Calu3 (cell line): ENCODE measurements around the gene TSPAN18. TPM values are rescaled to one million over a fixed set of nuclear protein-coding genes. Genes with fewer than 3 reads are reported as not detected.
A peak's percentile ranks its signal among the peaks of the same experiment; 100 is the strongest.

Experiments used
- BruUV-seq: library from RNA; stranded (reverse); fragments of 400-500 nt; replicated peaks from 2 replicates; lab custom pipeline; 2021; lab: Mats Ljungman, UMichigan
- CTCF ChIA-PET: fragments of 300-600 bp; sonication (Branson Sonifier 250); formaldehyde crosslinking; loops from one replicate; lab custom pipeline; 2022; ENCODE audit warnings: antibody characterized with exemption; lab: Charles Lee
- DNase-seq: peaks from one replicate; pipeline ENCODE4 v3.0.0; 2022
- H3K27ac Mint-ChIP-seq: one replicate; pipeline ENCODE4 v1.8.0; 2022; ENCODE audit warnings: mixed read lengths; ENCODE audit not compliant: unreplicated experiment
- H3K27me3 Mint-ChIP-seq: one replicate; pipeline ENCODE4 v1.8.0; 2022; ENCODE audit warnings: mixed read lengths; ENCODE audit not compliant: unreplicated experiment
- H3K36me3 Mint-ChIP-seq: one replicate; pipeline ENCODE4 v1.8.0; 2022; ENCODE audit warnings: mild to moderate bottlenecking, moderate library complexity, mixed read lengths; ENCODE audit not compliant: insufficient read depth, unreplicated experiment
- H3K4me1 Mint-ChIP-seq: one replicate; pipeline ENCODE4 v1.8.0; 2022; ENCODE audit warnings: mild to moderate bottlenecking, low read depth, mixed read lengths; ENCODE audit not compliant: unreplicated experiment
- H3K4me3 Mint-ChIP-seq: one replicate; pipeline ENCODE4 v1.8.0; 2022; ENCODE audit warnings: mild to moderate bottlenecking, low read depth, moderate library complexity, mixed read lengths; ENCODE audit not compliant: unreplicated experiment
- H3K9me3 Mint-ChIP-seq: one replicate; pipeline ENCODE4 v1.8.0; 2022; ENCODE audit warnings: low read depth, mixed read lengths; ENCODE audit not compliant: unreplicated experiment
- intact Hi-C: fragments of 100-400 bp; cut with micrococcal nuclease; formaldehyde crosslinking; loops from one replicate; pipeline ENCODE4 v1.10.0; 2022; ENCODE audit not compliant: unreplicated experiment
- total RNA-seq: library from RNA; stranded (reverse); gene quantifications from 2 replicates; pipeline ENCODE4 v1.2.3, GENCODE V29; 2022
- TF ChIP-seq, protein P1 (sequence below): fragments of 200-600 bp; IDR thresholded peaks from one replicate; pipeline ENCODE4 v1.8.0; 2022; ENCODE audit warnings: antibody characterized with exemption; ENCODE audit not compliant: unreplicated experiment

Gene TSPAN18
- total RNA-seq, 1 experiment from 2014 or later, result not detected

DNA sequence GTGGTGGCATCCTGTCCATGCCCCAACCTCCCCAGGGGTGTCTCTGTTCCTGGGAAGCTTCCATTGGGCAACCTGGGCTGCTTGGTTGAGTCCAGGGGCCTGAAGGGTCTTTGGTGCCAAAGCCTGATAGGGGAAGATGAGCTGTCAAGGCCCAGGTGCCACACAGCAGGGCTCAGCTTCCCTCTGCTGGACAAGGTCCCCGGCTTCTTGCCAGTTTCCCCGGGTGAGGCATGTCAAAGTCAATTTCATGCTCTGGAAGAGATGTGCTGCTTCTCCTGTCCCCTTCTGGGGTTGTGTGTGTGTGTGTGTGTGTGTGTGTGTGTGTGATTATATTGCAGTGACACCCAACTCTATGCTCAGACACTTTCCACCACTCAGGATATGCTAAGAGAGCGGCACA lies 197.0 kb downstream of the TSPAN18 start:
- CTCF ChIA-PET, result no interaction called here
- BruUV-seq, result no TSS peak
- no peaks in the 10 kb centered on the region for H3K4me1 Mint-ChIP-seq
- no peak overlapping the region for H3K4me3 Mint-ChIP-seq
- DNase-seq, result no peak
- no peaks in the 10 kb centered on the region for H3K36me3 Mint-ChIP-seq
- H3K27ac Mint-ChIP-seq, result no peak overlapping the region
- H3K27me3 Mint-ChIP-seq, result peaks cover 69% of the 10 kb centered on the region
- TF ChIP-seq, protein P1, sequence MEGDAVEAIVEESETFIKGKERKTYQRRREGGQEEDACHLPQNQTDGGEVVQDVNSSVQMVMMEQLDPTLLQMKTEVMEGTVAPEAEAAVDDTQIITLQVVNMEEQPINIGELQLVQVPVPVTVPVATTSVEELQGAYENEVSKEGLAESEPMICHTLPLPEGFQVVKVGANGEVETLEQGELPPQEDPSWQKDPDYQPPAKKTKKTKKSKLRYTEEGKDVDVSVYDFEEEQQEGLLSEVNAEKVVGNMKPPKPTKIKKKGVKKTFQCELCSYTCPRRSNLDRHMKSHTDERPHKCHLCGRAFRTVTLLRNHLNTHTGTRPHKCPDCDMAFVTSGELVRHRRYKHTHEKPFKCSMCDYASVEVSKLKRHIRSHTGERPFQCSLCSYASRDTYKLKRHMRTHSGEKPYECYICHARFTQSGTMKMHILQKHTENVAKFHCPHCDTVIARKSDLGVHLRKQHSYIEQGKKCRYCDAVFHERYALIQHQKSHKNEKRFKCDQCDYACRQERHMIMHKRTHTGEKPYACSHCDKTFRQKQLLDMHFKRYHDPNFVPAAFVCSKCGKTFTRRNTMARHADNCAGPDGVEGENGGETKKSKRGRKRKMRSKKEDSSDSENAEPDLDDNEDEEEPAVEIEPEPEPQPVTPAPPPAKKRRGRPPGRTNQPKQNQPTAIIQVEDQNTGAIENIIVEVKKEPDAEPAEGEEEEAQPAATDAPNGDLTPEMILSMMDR, result no peak
- H3K9me3 Mint-ChIP-seq, result no peaks in the 10 kb centered on the region
- intact Hi-C loops, result no loop called here

DNA sequence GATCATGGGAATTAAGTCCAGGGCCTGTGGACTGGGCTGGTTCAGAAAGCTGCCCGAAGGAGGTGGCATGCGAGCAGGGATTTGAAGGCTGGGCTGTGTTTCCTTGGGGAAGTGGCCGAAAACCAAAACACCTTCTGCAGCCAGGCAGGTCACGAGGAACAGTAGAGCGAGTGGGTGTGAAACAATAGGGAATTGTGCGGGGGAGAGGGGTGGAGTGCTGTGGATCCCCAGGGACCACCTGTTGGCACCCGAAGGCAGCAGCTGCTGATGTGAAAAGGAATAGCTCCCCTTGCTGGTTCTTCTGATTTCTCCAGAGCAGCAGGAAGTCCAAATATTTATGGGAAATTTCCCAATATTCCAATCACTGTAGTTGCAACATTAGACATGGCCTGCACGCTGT lies 199.3 kb downstream of the TSPAN18 start:
- intact Hi-C loops, result no loop called here
- no TSS peak for BruUV-seq

DNA sequence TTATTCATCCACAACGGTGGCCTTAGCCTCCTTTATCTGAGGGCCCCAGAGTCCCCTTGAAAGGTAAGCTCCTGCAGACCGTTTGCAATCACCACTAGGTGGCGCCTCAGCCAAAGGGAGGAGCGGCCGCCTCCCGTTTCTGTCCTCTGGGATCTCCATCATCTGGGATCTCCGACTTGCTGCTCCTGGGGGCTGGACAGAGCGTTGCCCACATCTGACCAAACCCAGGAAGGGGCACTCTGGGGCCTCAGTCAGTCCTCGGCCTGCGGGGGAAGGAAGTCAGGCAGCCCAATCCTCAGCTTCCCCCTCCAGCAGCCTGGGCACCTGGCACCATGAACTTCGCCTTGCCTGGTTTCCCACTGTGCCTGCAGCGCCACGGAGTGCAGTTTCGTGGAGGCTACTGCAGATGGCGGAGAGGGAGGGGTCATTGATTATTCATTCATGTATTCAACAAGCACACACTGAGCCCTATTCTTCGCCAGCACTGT lies 200.5 kb downstream of the TSPAN18 start:
- H3K27me3 Mint-ChIP-seq, result peaks cover 64% of the 10 kb centered on the region
- intact Hi-C loops, result loop anchor here (1.0 kb wide), 1 partner anchor 178 kb away; no protein-coding TSS in a partner anchor
- peak; percentile 86 for DNase-seq
- no peak overlapping the region for H3K4me3 Mint-ChIP-seq
- peaks cover 5% of the 10 kb centered on the region for H3K36me3 Mint-ChIP-seq
- TF ChIP-seq, protein P1, result peak; percentile 88
- no peaks in the 10 kb centered on the region for H3K4me1 Mint-ChIP-seq
- CTCF ChIA-PET, result interaction anchor here (0.5 to 7.7 kb wide), 10 partner anchors 9 to 307 kb away, joined by 3 to 116 read pairs (median 4); no protein-coding TSS in a partner anchor
- no peak overlapping the region for H3K27ac Mint-ChIP-seq
- H3K9me3 Mint-ChIP-seq, result no peaks in the 10 kb centered on the region
- BruUV-seq, result no TSS peak

More for the DNA sequence above, 199.3 kb downstream of the TSPAN18 start:
- Mint-ChIP-seq H3K4me3 (no peak overlapping the region), H3K27ac (no peak overlapping the region), H3K9me3 (no peaks in the 10 kb centered on the region), H3K4me1 (no peaks in the 10 kb centered on the region), H3K36me3 (no peaks in the 10 kb centered on the region), H3K27me3 (peaks cover 64% of the 10 kb centered on the region)
- TF ChIP-seq, protein P1, result no peak
- CTCF ChIA-PET, result interaction anchor here (1.2 to 7.7 kb wide), 3 partner anchors 10 to 177 kb away, joined by 3 to 116 read pairs (median 39); no protein-coding TSS in a partner anchor
- no peak for DNase-seq

DNA sequence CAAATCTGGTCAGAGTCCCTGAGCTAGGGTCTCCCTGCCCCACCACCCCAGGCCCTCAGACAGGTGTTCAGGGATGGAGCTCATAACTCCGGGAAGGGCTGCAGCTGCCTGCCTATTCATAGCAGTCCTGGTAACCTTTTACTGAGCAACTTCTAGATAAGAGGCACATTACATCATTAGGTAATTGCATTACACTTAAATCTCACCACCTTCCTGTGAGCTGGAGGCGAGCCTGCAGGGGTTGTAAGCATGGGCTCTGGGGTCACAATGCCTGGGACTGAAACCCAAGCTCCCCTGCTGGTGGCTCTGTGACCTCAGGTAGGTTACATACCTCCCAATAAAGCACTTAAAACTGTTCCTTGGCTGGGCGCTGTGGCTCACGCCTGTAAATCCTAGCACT lies 201.4 kb downstream of the TSPAN18 start:
- no peak for DNase-seq
- intact Hi-C loops, result no loop called here
- CTCF ChIA-PET, result interaction anchor here (0.7 to 7.7 kb wide), 4 partner anchors 8 to 205 kb away, joined by 3 to 116 read pairs (median 21); no protein-coding TSS in a partner anchor
- H3K4me3 Mint-ChIP-seq, result no peak overlapping the region
- H3K4me1 Mint-ChIP-seq, result no peaks in the 10 kb centered on the region
- BruUV-seq, result no TSS peak
- peaks cover 64% of the 10 kb centered on the region for H3K27me3 Mint-ChIP-seq
- no peak overlapping the region for H3K27ac Mint-ChIP-seq
- peaks cover 6% of the 10 kb centered on the region for H3K36me3 Mint-ChIP-seq
- H3K9me3 Mint-ChIP-seq, result no peaks in the 10 kb centered on the region
- TF ChIP-seq, protein P1, result no peak
